Measurements from ENCODE around the gene LHX3.

Gene LHX3

GRCh38 chr9:136207616-136208015 lies 2.7 kb upstream of the LHX3 start:
- no peak for TF ChIP-seq CTCF (IDR thresholded peaks at IDR 0.05; ENCODE audit: low read depth, low read length)
- H3K4me3 ChIP-seq (replicated peaks in 1 of 2; ENCODE audit: low read depth in 2 of 2, low read length in 2 of 2), result no peak overlapping the region
- DNase-seq (ENCODE audit: low read depth in 2 of 2), result no peak

DNA sequence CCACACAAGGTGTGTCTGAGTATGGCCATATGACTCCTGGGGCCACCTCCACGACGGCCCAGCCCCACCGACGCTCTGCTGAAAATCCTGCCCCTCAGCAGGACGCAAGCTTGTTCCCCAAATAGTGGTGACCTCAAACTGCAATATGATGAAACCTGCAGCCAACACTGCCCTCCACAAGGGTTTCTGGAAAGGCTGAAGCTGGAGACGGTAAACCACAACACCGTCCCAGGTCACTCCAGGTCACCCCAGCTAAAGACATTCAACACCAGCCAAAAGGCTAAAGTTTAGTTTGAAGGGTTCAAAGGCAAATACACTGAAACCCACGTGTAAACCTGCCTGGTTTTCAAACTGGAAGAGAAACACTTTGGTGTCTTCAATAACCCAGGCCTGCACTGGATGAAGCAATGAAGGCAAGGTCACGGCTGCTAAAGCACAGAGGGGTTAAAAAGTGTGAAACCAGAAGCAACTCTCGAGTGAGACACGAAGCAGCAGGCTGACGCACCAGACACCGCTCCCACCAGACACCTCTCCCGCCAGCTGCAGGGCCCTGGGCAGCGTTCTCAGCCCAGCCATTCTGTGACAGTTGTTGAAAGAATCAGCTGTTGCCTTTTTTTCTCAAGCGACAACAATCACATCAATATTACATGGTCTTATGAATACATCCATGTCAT lies 1.8 kb upstream of the LHX3 start:
- TF ChIP-seq CTCF (IDR thresholded peaks at IDR 0.05; ENCODE audit: low read depth, low read length), result no peak
- H3K4me3 ChIP-seq (replicated peaks in 1 of 2; ENCODE audit: low read depth in 2 of 2, low read length in 2 of 2), result no peak overlapping the region
- no peak for DNase-seq (ENCODE audit: low read depth in 2 of 2)

DNA sequence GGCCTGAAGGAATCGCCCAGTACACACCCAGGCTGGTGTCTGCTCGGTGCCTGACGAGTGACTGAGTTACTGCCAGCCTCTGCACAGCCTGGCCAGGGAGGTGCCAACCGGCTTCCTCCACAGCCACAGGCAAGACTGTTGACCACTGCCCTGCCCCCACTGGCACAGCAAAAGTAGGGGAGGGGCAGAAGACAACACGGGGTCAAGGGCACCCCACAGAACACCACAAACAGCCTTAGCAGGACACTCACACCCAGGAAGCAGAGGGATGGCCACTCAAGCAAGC lies 722 bp upstream of the LHX3 start:
- DNase-seq (ENCODE audit: low read depth in 2 of 2), result no peak
- H3K4me3 ChIP-seq (replicated peaks in 1 of 2; ENCODE audit: low read depth in 2 of 2, low read length in 2 of 2), result no peak overlapping the region
- no peak for TF ChIP-seq CTCF (IDR thresholded peaks at IDR 0.05; ENCODE audit: low read depth, low read length)

- DNase-seq (ENCODE audit: low read depth in 2 of 2), result no peak
- no peak overlapping the region for H3K4me3 ChIP-seq (replicated peaks in 1 of 2; ENCODE audit: low read depth in 2 of 2, low read length in 2 of 2)
- TF ChIP-seq CTCF (IDR thresholded peaks at IDR 0.05; ENCODE audit: low read depth, low read length), result no peak
These were observed 653 bp downstream of the LHX3 start for GRCh38 chr9:136204145-136204805.

- TF ChIP-seq CTCF (IDR thresholded peaks at IDR 0.05; ENCODE audit: low read depth, low read length), result no peak
- DNase-seq (ENCODE audit: low read depth in 2 of 2), result no peak
- no peak overlapping the region for H3K4me3 ChIP-seq (replicated peaks in 1 of 2; ENCODE audit: low read depth in 2 of 2, low read length in 2 of 2)
These were observed 1.4 kb downstream of the LHX3 start for GRCh38 chr9:136203408-136204144.

DNA sequence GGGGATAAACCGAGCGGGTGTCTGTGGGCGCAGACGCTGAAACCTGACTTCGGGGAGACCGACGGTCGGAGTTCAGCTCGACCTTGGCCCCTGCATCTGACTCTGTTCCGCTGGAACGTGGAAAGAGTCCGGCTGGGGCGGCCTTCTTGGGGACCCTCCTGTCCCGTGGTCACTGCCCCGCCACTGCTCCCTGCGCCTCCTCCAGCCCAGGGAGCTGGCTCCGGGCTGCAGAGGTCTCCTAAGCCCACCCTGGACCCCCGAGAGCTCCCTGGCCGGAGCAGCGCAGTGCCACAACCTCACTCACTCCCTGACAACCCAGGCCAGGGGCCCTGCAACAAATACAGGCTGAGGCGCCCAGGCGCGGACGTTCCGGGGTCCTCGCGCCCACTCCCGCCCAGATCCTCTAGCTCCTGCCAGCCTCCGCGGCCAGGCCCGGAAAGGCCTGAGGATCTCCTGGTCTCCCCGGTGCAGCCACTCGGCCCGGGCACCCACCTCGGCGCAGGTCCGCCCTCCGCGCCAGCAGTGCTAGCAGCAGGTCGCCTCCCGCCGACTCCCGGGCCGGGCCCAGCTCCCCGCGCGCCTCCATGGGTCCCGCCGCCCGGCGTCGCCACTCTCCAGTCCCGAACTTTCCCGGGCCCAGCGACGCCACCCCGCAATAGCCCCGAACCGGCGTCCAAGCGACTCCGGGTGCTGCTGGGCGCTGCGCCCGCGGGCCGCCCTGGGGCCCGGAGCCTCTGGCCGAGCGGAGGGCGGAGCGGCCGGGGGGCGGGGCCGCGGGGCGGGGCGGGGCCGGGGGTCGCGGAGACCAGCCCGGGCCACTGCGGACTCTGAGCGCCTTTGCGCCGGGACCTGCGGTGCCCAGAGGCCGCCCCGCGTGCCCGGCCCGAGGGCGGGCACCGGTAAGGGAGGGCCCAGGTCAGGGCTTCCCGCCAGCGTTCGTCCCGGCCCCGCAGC lies 2.2 kb downstream of the LHX3 start:
- H3K4me3 ChIP-seq (replicated peaks in 1 of 2; ENCODE audit: low read depth in 2 of 2, low read length in 2 of 2), result no peak overlapping the region
- DNase-seq (ENCODE audit: low read depth in 2 of 2), result no peak
- TF ChIP-seq CTCF (IDR thresholded peaks at IDR 0.05; ENCODE audit: low read depth, low read length), result no peak
